Thoracic aorta (tissue), 2 donors: ENCODE measurements around the gene CACTIN. TPM values are rescaled to one million over a fixed set of nuclear protein-coding genes. Genes with fewer than 3 reads are reported as not detected.

Source experiments
- ATAC-seq: fragments of 150-250 bp; one replicate; pipeline ENCODE4 v1.8.0; 2017; ENCODE audit warnings: low read depth; ENCODE audit not compliant: insufficient number of reproducible peaks, low FRiP score
- DNase-seq: peaks from one replicate; pipeline ENCODE4 v3.0.0-alpha.2; 2020; ENCODE audit warnings: low spot score
- H3K27ac ChIP-seq, 2 donors: fragments of 200-600 bp; sonication (generic); 1 replicate in 1 of 2; 2 replicates in 1 of 2; pipeline ENCODE4 v1.5.1; 2016; ENCODE audit warnings: mild to moderate bottlenecking in 2 of 2, moderate library complexity in 2 of 2
- H3K27me3 ChIP-seq: fragments of 200-600 bp; sonication (generic); replicated peaks from 2 replicates; pipeline ENCODE4 v1.6.0; 2016; ENCODE audit warnings: mild to moderate bottlenecking; ENCODE audit not compliant: insufficient read depth
- H3K36me3 ChIP-seq: fragments of 200-600 bp; sonication (generic); one replicate; pipeline ENCODE4 v1.5.1; 2016
- H3K4me1 ChIP-seq, 2 donors: fragments of 200-600 bp; sonication (generic); 1 replicate in 1 of 2; 2 replicates in 1 of 2; pipeline versions ENCODE4 v1.5.1 to v1.6.0; 2016; ENCODE audit warnings: low read depth in 2 of 2, mild to moderate bottlenecking in 1 of 2; ENCODE audit not compliant: control insufficient read depth in 1 of 2
- H3K4me3 ChIP-seq: fragments of 200-600 bp; sonication (generic); 2 replicates; pipeline ENCODE4 v1.5.1; 2016; ENCODE audit warnings: mild to moderate bottlenecking
- H3K9me3 ChIP-seq: fragments of 200-600 bp; sonication (generic); 2 replicates; pipeline ENCODE4 v1.5.1; 2016
- total RNA-seq, 2 donors: library from RNA; depleted of rRNA; stranded (reverse); fragments of >200 nt; gene quantifications; one replicate each; pipeline versions ENCODE4 v1.1.0 to v1.2.3, GENCODE V29; 2016
- TF ChIP-seq, protein P1 (sequence below): fragments of 200-600 bp; sonication (generic); IDR thresholded peaks from one replicate; pipeline ENCODE4 v1.5.1; 2019; ENCODE audit warnings: antibody characterized with exemption

The CACTIN gene
- total RNA-seq, 2 donors from 2014 or later: 33.4 to 38.0 TPM

- DNase-seq (no peak), ATAC-seq (no peak)
- TF ChIP-seq, protein P1, sequence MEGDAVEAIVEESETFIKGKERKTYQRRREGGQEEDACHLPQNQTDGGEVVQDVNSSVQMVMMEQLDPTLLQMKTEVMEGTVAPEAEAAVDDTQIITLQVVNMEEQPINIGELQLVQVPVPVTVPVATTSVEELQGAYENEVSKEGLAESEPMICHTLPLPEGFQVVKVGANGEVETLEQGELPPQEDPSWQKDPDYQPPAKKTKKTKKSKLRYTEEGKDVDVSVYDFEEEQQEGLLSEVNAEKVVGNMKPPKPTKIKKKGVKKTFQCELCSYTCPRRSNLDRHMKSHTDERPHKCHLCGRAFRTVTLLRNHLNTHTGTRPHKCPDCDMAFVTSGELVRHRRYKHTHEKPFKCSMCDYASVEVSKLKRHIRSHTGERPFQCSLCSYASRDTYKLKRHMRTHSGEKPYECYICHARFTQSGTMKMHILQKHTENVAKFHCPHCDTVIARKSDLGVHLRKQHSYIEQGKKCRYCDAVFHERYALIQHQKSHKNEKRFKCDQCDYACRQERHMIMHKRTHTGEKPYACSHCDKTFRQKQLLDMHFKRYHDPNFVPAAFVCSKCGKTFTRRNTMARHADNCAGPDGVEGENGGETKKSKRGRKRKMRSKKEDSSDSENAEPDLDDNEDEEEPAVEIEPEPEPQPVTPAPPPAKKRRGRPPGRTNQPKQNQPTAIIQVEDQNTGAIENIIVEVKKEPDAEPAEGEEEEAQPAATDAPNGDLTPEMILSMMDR: no peak
- Histone ChIP-seq H3K4me3 (no peak overlapping the region), H3K36me3 (peaks cover 51% of the 10 kb centered on the region), H3K27ac (no peak overlapping the region), H3K9me3 (no peaks in the 10 kb centered on the region), H3K27me3 (no peaks in the 10 kb centered on the region), H3K4me1 (no peaks in the 10 kb centered on the region)
Observed at GRCh38 chr19:3646336-3647092, 19.9 kb upstream of the CACTIN start.

DNA sequence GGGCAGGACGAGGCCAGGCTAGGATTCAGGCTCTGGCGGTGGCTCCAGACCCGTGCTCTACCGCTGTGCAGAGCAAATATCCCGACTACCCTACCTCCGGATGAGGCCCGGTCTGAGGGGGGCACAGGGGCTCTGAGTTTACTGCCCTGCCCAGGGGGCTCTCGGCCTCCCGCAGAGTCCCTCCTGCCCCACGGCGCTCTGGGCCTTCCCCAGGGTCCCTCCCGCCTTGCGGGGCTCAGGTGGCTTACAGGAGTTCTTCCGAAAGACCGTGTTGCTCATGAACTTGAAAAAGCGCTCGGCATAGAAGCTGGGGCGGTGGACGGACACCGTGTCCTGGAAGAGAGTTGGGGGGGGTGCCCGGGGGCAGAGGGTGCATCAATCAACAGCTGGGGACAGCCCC, 19.1 kb upstream of the CACTIN start:
- H3K4me1 ChIP-seq: no peaks in the 10 kb centered on the region
- no peaks in the 10 kb centered on the region for H3K9me3 ChIP-seq
- ATAC-seq: no peak
- TF ChIP-seq, protein P1: no peak
- no peak overlapping the region for H3K4me3 ChIP-seq
- no peaks in the 10 kb centered on the region for H3K27me3 ChIP-seq
- peaks cover 50% of the 10 kb centered on the region for H3K36me3 ChIP-seq
- H3K27ac ChIP-seq: no peak overlapping the region
- no peak for DNase-seq

- Histone ChIP-seq H3K36me3 (peaks cover 55% of the 10 kb centered on the region), H3K9me3 (no peaks in the 10 kb centered on the region)
- TF ChIP-seq, protein P1: no peak
Observed at GRCh38 chr19:3645067-3645396, 18.4 kb upstream of the CACTIN start.

DNA sequence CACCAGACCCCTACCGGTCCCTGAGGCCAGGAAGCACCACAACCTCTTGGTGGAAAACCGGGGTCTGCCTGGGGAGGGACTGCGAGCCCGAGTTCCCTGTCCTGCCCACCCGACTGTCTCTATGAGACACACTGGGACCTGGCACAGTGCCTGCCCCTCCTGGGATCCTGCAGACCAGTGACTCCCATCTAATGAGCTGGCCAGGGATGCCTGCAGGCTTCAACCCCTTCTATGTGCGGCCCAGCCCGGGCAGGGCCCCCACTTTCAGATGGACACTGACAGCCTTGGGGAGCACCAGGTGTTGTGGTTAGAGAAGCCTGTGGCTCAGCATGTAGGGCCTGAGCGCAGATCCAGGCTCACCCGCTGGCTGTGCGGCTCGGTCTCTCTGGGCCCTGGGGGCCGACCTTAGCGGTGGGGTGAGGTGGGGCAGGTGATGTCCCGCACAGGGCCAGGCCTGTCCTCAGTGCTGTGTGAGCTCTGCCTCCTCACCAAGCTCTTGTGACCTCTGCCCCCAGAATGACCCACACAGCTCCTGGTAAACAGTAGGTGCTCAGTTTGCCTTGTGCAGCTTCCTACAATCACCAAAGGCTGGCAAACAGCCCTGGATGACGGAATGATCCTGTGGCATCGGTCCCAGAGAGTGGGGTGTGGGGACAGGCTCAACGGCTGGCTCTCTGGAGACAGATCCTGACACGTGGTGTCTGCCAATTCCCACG, 17.9 kb upstream of the CACTIN start:
- Histone ChIP-seq H3K27ac (no peak overlapping the region), H3K4me1 (no peaks in the 10 kb centered on the region), H3K4me3 (no peak overlapping the region), H3K9me3 (no peaks in the 10 kb centered on the region), H3K36me3 (peaks cover 60% of the 10 kb centered on the region), H3K27me3 (no peaks in the 10 kb centered on the region)
- no peak for ATAC-seq
- no peak for DNase-seq
- TF ChIP-seq, protein P1: no peak

More at GRCh38 chr19:3645067-3645396, 18.4 kb upstream of the CACTIN start:
- H3K4me3 ChIP-seq: no peak overlapping the region
- no peak for ATAC-seq
- DNase-seq: no peak
- no peak overlapping the region for H3K27ac ChIP-seq
- H3K27me3 ChIP-seq: no peaks in the 10 kb centered on the region
- H3K4me1 ChIP-seq: no peaks in the 10 kb centered on the region

DNA sequence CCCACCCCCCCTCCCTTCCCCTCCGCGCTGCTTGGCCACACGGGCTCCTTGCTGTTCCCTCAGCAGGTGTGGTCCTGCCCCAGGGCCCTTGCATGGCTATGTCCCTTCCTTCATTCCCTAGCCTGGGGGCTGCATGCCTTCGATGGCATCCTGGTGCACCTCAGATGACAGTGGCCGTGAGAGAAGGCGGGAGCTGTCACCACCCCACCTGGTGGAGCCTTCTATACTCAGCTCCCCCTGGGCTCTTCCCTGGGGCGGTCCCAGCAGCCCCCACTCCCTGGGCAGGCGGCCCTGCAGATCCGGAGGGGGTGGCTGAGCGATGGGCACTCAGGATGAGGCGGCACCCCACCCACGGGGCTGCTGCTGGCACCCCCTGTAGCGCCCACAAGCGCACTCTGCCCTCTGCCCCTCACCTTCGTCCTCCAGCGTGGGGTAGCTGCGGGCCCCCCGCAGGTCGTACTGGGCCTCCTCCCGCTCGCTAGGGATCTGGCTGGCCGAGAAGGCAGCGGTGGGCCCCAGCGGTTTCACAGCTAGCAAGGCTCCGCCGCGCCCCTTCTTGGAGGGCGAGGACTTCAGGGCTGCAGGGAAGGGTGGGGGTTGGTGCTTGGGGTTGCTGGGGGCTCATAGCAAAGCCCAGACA, 17.2 kb upstream of the CACTIN start:
- H3K9me3 ChIP-seq: no peaks in the 10 kb centered on the region
- H3K4me3 ChIP-seq: no peak overlapping the region
- DNase-seq: no peak
- no peaks in the 10 kb centered on the region for H3K4me1 ChIP-seq
- no peak for ATAC-seq
- H3K36me3 ChIP-seq: peaks cover 67% of the 10 kb centered on the region
- no peaks in the 10 kb centered on the region for H3K27me3 ChIP-seq
- no peak overlapping the region for H3K27ac ChIP-seq
- TF ChIP-seq, protein P1: no peak
